Measurements from ENCODE around the gene HMX1.

The HMX1 gene

DNA sequence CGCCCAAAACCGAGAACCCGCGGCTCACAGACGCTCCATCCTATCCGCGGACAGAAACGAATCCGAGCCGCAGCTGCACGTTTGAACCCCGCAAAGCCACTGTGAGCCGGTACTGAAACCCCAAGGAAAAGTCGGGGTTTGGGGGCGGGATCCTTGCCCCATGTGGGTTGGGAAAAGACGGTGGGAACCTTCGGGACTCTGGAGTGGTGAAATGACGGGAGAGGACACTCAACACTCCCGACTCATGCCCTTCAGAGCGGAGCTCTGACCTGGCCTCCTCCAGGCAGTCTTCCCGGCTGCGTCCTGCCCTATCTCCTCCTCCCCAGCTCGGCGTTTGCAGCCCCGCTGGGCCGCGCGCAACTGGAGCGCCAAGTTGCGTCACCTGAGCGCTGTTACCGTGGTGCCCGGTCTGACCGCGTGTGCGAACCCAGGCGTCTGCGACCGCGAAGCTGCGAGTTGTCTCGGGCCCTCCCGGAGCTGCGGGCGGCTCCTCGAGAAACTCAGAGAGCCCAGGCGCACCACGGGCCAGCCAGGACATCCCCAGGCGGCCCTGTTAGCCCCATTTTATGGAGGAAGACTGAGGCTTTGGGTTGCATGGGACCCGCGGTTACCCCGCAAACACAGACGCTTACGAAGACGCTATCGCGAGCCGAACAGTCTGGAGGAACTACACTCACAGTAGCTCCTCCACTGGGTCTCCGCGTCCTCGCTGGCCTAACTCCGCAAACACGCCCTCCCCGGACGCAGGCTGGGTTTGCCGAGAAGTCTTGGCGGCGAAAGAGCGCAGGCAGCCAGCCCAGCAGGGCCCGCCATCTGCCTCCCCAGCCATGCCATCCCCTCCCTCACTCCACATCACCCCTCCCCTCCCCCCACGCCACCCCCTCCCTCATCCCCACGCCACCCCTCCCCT is 20.3 kb upstream of the HMX1 start:
- DNase-seq: no peak

GRCh38 chr4:8891255-8891645 is 19.6 kb upstream of the HMX1 start:
- no peak for DNase-seq

DNA sequence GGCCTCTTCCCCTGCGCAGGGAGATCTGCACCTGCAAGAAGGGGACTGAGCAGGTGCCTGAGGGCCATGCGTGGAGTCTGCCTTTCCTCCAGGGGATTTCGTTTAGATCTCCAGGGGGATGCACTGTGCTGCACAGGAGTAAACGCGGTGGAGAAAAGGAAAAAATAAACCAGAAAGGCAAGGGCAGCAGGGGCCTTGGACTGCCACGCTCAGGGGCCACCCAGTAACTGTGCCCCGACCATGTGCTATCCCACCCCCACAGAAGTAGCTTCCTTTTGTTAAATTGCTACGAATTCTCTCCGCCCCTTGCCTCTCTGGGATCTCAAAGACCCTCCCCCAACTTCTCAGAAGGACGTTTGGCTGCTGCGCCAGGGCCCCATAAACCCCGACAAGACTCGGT is 17.2 kb upstream of the HMX1 start:
- no peak for DNase-seq

DNA sequence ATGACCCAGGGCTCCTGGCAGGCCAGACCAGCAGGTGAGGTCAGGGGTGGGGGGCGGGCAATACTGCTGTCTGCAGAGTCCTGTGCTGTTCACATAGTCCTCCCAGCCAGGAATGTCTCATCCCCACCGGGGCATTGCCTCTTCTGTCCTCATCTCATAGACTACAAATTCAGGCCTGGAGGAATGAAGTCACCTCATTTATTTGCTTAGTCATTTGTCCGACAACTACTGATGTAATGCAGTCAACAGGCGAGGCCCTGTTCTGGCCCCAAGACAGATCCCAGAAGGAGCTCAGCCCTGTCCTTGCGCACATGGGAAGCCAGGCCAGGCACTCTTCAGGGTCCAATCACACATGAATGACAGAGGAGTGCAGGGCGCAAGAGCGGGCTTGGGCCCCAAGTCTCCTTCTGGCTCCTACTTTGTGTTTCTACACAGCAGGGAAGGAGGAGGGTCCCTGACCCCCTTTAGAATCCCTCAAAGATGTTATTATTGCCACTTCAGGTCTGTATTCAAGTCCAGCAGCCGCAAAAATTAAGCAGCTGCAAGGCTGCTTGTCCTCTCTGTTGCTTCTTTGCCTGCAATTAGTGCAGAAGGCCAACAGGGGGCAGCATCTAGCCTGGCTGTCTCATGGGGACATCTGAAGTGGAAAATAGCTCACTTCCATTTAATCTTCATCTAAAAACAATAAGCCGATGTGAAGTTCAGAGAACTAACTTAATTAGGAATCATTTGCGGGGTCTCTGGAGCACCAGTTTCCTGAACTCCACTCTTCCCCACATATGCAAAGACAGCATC is 15.2 kb upstream of the HMX1 start:
- no peak for DNase-seq

- no peak for DNase-seq
Measured at GRCh38 chr4:8882239-8882638, 10.6 kb upstream of the HMX1 start.

DNA sequence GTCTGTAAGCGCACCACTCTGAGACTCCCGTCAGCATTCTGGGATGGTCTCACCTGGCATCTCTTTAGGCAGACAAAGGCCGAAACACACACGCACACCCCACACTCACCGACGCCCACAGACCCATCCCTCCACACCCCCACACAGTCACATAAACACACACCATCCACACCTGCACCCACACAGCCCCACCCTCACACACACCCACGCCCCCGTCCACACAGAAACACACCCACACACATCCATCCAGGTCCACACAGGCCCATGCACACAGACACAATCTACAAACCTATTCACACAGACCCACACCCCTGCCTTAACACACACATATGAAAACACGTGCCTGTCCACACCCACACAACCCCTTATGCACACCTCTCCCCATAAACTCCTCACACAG is 9.2 kb upstream of the HMX1 start:
- DNase-seq: no peak

DNA sequence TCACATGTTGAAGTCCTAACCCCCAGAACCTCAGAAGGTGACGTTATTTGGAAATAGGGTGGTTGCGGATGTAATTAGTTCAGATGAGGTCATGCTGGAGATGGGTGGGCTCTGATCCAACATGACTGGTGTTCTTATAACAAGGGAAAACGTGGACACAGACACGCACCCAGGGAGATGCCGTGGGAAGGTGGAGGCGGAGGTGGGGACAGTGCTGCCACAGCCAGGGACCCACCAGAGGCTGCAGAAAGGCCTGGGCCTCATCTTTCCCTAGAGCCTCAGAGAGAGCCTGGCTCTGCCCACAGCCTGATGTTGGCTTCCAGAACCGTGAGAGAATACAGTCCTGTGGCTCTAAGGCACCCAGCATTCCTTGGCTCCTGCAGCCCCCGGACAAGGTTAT is 7.9 kb upstream of the HMX1 start:
- no peak for DNase-seq

GRCh38 chr4:8878421-8878820 is 6.8 kb upstream of the HMX1 start:
- DNase-seq: no peak

DNA sequence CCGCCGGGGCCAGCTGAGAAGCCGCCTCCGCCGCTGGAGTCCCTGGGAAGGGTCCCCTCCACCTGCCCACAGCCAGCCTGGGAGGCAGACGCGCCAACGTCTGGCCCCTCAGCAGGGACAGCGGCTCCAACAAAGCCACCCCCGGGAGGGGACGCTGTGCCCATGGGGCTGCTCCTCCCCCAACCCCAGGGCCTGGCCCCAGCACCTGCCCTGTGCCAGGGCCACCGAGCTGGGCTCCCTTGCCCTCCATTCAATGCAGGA is 6.1 kb upstream of the HMX1 start:
- DNase-seq: no peak

- no peak for DNase-seq
Measured at GRCh38 chr4:8876982-8877779, 5.5 kb upstream of the HMX1 start.

DNA sequence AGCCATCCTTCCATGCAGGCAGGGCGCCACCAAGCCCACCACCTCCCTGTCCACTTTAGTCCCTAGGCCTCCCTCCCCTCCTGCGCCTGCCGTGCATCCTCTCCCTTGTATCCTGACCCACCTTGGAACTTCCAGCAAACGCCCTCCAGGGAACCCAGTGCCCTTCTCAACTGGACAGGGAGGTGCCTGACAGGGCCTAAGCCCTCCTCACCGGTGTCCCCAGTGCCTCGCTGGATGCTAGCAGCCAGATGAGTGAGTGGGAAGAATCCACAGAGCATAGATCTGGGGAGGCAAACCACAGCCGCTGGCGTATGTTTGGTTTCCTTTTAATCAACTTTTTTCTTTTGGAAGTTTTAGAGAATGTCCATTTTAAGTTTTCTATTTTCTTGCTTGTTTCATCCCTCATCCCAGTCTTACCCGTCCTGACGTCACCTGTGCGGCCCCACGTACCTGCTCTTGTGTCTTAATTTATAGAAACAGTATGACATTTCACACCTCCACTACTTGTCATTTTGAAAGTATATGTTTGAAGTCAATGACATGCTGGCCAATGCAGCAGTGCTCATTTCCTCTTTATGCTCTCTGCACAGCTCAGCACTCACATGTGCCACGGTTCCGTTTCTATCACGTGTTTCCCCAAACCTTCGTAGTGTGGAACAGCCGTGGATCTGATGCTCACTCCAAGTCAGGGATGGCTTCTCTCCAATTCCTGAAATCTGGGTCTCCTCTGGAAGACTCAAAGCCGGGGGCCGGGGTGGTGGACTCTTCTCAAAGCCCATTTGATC is 3.4 kb upstream of the HMX1 start:
- no peak for DNase-seq

- no peak for DNase-seq
Measured at GRCh38 chr4:8874003-8874895, 2.6 kb upstream of the HMX1 start.

DNA sequence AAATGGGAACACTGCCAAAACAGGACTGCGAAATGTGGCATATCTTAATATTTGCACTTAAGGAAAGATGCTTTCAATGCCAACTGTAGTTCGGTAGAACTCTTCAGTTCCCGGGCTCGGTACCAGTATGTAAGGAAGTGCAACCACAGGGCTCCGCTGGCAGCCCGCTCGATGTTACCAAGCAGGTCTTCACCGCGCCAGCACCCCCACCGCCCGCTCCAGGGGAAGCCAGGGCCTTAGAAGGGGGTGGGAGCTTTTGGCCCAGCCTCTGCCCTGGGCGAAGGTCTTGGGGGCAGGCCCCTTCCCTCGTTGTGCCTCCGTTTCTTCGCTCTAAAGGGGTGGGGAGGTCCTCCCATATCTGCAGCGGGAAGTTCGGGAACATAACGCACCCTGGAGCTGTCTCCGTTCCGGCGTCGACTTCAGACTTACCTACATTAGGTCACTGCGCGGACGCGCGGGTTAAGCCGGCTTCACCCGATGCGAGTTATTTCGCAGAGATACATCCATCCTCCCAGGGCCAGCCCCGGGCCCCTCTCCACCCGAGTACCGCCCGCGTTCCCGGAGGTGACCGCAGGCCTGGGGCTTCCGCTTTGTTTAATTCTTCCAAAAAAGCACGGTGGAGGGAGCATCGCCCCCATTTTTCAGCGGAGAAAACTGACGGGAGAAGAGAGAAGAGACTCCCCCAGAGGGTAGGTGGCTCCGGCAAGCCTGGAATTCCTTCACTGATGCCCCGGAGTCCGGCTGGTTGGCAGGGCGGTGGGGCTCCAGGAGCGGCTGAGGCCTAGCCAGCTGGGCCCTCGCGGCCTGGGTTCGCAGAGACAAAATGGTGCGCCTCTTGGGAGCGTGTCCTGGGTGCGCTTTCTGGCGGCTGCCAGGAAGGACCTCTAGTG is 1.0 kb upstream of the HMX1 start:
- DNase-seq: no peak

GRCh38 chr4:8870647-8871416 is 807 bp downstream of the HMX1 start:
- DNase-seq: no peak

DNA sequence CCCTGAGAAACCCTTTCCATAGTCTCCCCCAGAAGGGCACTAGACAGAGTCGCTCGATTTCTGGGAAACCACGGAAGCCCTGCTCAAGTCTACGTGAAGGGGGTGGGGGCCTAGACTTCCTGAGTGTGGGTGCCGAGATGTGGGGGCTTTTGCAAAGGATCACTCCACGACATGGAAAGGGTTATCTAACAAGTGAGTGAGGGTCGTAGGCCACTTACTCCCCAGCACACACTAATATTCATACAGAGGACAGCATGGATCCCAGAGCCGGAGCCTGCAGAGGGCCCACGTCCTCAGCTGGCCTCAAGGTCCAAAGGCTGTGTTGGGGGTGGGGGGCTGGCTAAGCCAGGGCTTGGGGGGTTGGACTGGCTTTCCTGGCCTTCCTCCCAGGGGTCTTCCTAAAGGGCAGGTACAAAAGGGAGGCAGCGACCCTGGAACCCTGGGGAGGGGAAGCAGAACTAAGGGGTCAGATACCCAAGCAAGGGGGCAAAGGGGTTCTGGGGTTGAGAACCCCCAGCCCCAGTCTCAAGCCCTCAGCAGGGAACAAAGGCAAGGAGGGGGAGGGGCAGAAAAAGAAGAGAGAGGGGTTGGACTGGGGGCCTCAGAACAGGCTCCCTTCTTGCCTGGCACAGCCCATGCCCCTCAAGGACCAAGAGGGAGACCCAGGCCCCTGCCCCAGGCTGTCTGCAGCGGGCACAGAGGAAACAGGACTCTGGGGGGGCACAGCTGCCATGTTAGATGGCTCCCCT is 1.6 kb downstream of the HMX1 start:
- no peak for DNase-seq

DNA sequence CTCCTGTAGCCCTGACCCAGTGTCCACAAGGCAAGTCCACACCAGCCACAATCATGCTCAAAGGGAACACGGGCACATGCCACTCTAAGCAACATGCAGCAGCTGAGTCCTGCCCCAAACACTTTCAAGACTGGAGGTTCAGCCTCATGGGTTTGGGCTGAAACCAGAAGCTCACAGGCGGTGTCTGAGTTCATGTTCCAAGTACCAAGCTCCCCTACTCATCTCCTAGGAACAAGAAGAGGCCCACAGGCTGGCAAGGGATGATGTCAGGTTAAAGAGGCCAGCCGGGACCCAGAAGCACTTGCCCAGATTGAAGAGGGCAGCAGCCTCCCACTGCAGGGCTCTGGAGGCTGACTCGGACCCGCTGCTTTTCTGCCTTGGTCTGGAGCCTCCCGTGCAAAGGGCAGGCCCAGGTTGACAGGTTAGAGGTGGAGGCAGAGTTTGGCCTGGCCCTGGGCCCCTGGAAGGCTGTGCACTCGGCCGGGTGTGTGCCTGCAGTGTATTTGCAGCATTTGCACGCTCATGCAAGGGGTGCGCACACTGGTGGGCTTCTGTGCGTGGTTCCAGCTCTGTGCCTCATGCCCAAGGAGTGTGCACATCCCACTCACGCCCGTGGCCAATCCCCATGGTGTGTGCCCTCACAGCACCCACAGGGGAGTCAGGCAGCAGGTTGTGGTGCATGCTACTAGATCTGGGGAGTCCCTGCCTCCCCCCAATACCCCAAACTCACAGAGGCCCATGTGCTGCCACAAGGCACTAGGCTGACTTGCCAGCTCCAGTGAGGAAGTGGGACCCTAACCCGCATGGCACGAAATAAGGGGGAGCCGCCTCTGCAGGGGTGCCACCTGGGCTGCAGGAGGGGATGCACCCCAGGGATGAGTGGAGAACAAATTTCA is 2.4 kb downstream of the HMX1 start:
- no peak for DNase-seq

- DNase-seq: no peak
Measured at GRCh38 chr4:8868321-8869001, 3.2 kb downstream of the HMX1 start.
